HUDEP-2 (cell line): ENCODE measurements around the gene ARMC9.

Experiments used
- DNase-seq, 76 experiments: peaks; one replicate each; lab custom pipeline; 2025; ENCODE audit not compliant: unreplicated experiment in 76 of 76; lab: John Stamatoyannopoulos, UW

ARMC9 gene

DNA sequence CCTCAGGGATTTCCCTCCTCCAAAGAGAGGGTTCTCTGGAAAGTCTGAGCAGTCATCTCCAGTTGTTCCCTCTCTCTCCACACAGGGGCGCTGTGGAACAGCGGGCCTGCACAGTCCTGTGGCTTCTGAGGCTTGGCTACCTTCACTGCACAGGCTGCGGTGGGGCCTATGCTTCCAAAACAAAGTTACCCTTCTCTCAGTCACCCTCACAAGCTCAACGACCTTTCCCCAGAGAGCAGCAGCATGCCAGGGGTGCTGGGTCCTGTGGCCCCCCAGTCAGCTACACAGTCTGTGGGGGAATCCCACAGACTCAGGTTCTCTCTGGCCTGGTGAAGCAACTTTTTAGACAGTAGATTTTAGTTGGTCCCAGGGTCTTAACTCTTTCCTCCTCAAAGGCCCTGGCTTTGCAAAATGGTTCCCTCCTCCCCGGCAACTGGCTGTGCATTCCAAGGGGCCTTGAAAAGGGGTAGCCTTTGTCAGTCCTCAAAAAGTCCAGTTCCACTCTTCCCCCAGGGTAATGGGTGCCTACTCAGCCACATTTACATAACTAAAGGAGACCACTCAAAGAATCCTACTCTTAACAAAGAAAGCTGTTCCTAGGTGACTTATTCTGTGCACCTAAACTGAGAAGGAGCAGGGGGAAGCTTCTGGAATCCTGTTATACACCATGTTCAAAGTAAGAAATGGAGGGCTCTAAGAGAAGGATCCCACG is 212.0 kb downstream of the ARMC9 start:
- DNase-seq: peak in 1 of 76 experiments; percentile 6

DNA sequence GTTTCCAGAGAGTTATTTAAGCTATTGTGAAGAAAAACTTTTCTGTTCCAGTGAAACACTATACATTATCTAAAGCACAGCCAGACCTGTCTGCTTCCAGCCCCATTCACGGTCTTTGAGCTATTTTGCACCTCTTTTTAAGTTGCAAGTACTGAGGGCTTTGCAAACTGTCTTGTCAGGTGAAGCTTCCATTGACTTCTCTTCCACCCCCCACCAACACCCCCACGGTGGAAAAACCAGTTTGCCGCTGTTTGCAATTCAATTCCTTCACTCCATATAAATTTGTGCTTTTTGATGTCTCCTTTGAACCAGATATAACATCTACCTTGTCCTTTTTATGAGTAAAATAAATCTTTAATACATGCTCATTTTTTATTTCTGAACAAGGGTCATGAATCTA is 212.8 kb downstream of the ARMC9 start:
- DNase-seq: no peak

GRCh38 chr2:231411831-231412617 is 213.6 kb downstream of the ARMC9 start:
- DNase-seq: peak in 66 of 76 experiments; percentile 2 to 81 (median 58)

DNA sequence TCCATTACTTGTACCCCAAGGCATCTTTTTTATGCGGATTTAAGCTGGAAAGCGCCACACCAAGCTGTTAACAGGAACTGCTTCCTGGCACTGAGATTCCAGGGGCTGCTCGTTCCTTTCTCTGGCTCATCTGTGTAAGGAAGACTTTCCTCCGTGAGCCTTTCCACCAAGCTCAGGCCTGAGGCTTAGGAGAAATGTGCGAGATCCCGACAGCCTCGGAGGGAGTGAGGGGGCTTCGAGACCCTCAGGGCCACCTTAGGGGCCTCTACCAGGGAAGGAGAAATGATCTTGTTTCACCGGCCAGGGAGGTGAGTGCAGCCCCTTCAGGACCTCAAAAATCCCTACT is 214.2 kb downstream of the ARMC9 start:
- no peak for DNase-seq

DNA sequence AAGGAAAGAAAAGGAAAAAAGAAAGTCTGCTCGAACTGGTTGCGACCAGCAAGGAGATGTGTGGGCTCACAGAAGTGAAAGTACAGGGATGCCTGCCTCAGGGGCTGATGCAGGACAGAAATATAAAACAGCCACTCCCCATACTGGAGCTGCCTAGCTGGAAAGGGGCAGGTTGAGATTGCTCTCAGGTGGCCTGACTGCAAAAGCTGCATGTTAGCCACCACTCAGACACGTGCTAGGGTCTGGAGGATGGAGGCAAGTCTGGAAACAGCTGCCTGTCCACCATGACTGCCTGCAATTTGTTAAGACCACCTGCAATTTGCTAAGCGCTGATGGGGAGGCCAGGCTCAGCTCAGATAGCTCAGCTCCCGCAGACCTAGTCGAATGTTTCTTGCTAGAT is 215.0 kb downstream of the ARMC9 start:
- DNase-seq: no peak

- DNase-seq: no peak
Observed at GRCh38 chr2:231413921-231414476, 215.6 kb downstream of the ARMC9 start.

GRCh38 chr2:231415029-231415428 is 216.6 kb downstream of the ARMC9 start:
- DNase-seq: no peak

GRCh38 chr2:231418820-231419640 is 220.6 kb downstream of the ARMC9 start:
- no peak for DNase-seq

- no peak for DNase-seq
Observed at GRCh38 chr2:231421051-231421580, 222.7 kb downstream of the ARMC9 start.

DNA sequence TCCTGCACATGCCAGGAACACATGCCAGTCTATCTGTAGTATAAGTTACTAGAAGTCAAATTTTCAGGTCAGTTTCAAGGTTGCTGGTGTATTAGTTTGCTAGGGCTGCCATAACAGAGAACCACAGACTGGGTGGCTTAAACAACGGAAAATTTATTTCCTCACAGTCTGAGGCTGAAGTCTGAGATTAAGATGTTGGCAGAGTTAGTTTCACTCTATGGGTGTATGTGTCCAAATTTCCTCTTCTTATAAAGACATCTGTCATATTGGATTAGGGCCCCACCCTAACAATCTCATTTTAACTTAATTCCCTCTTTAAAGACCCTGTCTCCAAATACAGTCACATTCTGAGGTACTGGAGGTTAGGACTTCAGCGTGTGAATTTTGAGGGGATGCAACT is 223.6 kb downstream of the ARMC9 start:
- DNase-seq: no peak

GRCh38 chr2:231423176-231423575 is 224.7 kb downstream of the ARMC9 start:
- DNase-seq: no peak
